ENCODE data around the gene FLVCR1. TPM values are rescaled to one million over a fixed set of nuclear protein-coding genes. Genes with fewer than 3 reads are reported as not detected.

FLVCR1 gene
- polyA plus RNA-seq, 12 donors: 5.8 to 70.1 (median 9.7) TPM

DNA sequence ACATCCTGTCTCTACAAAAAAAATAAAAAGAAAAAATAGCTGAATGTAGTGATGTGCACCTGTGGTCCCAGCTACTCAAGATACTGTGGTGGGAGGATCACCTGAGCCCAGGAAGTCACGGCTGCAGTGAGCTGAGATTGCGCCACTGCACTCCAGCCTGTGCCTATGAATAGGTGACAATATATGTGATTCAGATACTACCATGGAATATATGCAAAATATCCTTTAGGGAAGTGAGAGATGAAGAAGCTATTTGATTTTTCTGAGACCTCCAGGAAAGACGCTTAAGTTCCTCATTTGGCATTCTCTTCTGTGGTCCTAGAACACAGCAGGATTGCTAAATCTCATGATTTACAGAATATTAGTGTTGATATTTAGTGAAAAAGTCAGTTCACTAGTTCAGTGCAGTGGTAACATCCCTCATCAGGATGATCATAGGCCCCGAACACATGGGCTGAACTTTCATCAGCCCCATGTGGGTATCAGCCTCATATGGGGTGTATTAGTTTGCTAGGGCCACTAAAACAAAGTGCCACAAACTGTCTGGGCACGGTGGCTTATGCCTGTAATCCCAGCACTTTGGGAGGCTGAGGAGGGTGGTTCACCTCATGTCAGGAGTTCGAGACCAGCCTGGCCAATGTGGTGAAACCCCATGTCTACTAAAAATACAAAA, 86.3 kb downstream of the FLVCR1 start:
- DNase-seq: no peak

DNA sequence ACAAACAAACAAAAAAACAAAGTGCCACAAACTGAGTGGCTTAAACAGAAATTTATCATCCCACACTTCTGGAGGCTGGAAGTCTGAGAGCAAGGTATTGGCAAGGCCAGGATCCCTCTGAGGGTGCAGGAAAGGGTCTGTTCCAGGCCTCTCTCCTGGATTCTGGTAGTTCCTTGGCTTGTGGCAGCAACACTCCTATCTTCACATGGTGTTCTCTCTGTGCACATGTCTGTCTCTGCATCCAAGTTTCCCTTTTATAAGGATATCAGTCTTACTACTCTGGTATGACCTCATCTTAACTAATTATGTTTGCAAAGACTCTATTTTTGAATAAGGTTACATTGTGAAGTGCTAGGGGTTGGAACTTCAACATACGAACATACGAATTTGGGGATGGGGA, 87.0 kb downstream of the FLVCR1 start:
- DNase-seq: no peak

DNA sequence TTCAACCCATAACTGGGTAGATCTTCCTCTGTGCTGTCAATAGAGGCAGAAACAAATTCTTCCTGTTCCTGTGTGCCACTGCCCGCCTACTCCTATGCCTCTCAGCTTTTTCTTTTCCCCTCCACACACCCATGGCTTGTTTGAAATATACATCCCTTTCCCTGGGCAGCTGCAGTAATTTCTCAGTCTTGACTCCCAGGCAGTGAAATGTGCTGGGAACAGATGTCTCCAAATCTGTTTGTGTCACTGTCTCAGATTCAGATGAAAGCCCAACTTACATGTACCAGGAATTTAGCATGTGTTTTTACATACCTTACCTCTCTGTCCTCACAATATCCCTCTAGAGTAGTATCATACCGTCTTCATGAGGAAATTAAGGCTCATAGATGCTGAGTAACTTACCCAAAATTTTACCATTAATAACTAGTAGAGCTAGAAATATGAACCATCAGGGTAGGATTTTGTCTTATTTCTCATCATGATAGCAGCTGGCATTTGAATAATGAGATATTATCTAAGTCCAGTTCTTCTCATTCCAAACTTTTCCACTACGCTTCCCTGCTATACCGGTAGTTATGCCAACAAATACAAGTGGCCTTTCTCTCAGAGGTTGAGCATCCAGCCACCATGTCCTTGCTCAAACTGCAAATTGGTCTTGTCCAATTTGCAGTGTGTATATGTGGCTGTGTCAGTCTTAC, 87.5 kb downstream of the FLVCR1 start:
- DNase-seq: no peak

DNA sequence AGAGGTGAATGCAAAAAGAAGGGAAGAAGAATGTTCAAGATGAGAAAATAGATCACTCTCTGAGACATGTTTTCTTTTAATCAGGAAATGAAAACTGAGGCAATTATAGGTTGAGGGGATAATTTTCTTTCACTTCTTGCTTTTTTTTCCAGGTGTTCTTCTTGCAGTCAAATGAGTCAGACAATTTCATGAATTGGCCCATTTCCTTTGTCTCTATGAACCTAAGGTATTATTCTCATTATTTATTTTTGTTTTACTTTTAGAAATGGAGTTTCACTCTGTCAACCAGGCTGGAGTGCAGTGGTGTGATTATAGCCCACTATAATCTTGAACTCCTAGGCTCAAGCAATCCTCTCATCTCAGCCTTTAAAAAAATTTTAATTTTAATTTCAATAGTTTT, 88.8 kb downstream of the FLVCR1 start:
- no peak for DNase-seq

Other genes with a start within 250 kb of the FLVCR1 start
- 100 to 1,000 TPM in 1 of 12 donors, 10 to 100 TPM in 10, not detected in 1; 11.9 to 120 (median 48.5) TPM for gene ATF3, start 249.5 kb upstream of the FLVCR1 start, polyA plus RNA-seq (ENCODE audit: insufficient read length in 12 of 12)
- gene BATF3, start 158.4 kb upstream of the FLVCR1 start, polyA plus RNA-seq (ENCODE audit: insufficient read length in 12 of 12): 1 to 10 TPM in 8 of 12 donors, under 1 TPM in 2, not detected in 2; 0.64 to 3.3 (median 1.6) TPM
- gene NSL1, start 66.5 kb upstream of the FLVCR1 start, polyA plus RNA-seq (ENCODE audit: insufficient read length in 12 of 12): 10 to 100 TPM in 11 of 12 donors, not detected in 1; 30.0 to 42.9 (median 33.0) TPM
- 10 to 100 TPM in 10 of 12 donors, 1 to 10 TPM in 1, not detected in 1; 9.6 to 27.0 (median 11.6) TPM for gene TATDN3, start 66.4 kb upstream of the FLVCR1 start, polyA plus RNA-seq (ENCODE audit: insufficient read length in 12 of 12)
- under 1 TPM in 5 of 12 donors, not detected in 7; 0.33 to 0.94 (median 0.57) TPM for gene SPATA45, start 10.6 kb upstream of the FLVCR1 start, polyA plus RNA-seq (ENCODE audit: insufficient read length in 12 of 12)
- gene VASH2, start 92.3 kb downstream of the FLVCR1 start, polyA plus RNA-seq (ENCODE audit: insufficient read length in 12 of 12): 100 to 1,000 TPM in 1 of 12 donors, 10 to 100 TPM in 11; 36.3 to 133 (median 58.0) TPM
- gene ANGEL2, start 157.6 kb downstream of the FLVCR1 start, polyA plus RNA-seq (ENCODE audit: insufficient read length in 12 of 12): 100 to 1,000 TPM in 1 of 12 donors, 10 to 100 TPM in 11; 21.9 to 192 (median 35.7) TPM
- 10 to 100 TPM in 11 of 12 donors, not detected in 1; 16.1 to 24.9 (median 22.2) TPM for gene RPS6KC1, start 193.0 kb downstream of the FLVCR1 start, polyA plus RNA-seq (ENCODE audit: insufficient read length in 12 of 12)

All from muscle of arm (tissue), 12 donors.